GM18526 (cell line): Measurements from ENCODE around the gene CEP83.

Experiments
- POLR2A ChIP-seq: IDR thresholded peaks from 3 replicates; pipeline ENCODE4 v1.6.1; 2011; ENCODE audit not compliant: insufficient read length; ENCODE audit errors: extremely low read depth

CEP83 gene

GRCh38 chr12:94260717-94261116 lies 198.9 kb downstream of the CEP83 start:
- TF ChIP-seq POLR2A = no peak

- TF ChIP-seq POLR2A = no peak
These were observed 199.7 kb downstream of the CEP83 start for GRCh38 chr12:94260017-94260416.

DNA sequence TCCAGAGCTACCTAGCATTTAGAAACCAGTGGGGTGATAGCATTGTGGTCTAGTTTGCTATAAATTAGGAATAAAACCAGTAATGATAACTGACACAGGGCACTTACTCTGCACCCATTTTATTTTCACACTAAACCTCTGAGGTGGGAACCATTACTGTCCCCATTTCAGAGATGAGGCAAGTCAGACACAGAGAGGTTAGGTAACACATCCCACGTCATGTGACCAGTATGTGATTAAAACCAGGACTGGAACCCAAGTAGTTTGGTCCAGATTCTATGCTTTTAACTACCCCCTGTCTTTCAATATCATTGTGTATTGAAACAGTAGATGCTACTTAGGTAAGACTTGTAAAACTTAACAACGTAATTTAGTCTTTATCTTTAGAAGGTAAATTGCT lies 201.1 kb downstream of the CEP83 start:
- no peak for TF ChIP-seq POLR2A
